ENCODE data around the gene SNRNP40. TPM values are rescaled to one million over a fixed set of nuclear protein-coding genes. Genes with fewer than 3 reads are reported as not detected.
A peak's percentile ranks its signal among the peaks of the same experiment; 100 is the strongest.

SNRNP40 gene
- total RNA-seq, 1 donor from 2014 or later, result 11.8 TPM

DNA sequence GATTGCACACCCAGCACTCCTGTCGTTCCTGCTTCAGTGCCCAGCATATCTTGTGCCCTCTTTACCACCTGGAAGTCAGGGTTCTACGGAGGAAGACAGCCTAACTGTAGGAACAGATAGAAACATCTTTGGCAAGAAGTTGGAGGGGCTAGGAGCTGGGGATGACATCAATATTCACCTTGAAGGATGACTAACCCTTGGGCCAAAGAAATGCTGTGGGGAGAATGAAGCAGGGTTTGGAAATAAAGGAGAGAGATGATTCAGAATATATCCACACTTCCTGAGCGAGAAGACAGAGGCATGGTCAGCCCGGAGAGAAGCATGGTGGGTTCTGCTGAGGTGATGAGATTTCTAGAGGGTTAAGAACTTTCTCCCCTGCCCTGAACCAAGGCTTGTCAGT lies 52.3 kb downstream of the SNRNP40 start:
- Histone ChIP-seq H3K4me1 (peaks cover 0 to 3% of the 10 kb centered on the region in 2 donors), H3K27me3 (no peaks in the 10 kb centered on the region), H3K4me3 (no peak overlapping the region), H3K9me3 (no peaks in the 10 kb centered on the region), H3K27ac (no peak overlapping the region), H3K36me3 (no peaks in the 10 kb centered on the region)
- DNase-seq (ENCODE audit: low spot score in 2 of 2), result no peak
- TF ChIP-seq, protein P1, sequence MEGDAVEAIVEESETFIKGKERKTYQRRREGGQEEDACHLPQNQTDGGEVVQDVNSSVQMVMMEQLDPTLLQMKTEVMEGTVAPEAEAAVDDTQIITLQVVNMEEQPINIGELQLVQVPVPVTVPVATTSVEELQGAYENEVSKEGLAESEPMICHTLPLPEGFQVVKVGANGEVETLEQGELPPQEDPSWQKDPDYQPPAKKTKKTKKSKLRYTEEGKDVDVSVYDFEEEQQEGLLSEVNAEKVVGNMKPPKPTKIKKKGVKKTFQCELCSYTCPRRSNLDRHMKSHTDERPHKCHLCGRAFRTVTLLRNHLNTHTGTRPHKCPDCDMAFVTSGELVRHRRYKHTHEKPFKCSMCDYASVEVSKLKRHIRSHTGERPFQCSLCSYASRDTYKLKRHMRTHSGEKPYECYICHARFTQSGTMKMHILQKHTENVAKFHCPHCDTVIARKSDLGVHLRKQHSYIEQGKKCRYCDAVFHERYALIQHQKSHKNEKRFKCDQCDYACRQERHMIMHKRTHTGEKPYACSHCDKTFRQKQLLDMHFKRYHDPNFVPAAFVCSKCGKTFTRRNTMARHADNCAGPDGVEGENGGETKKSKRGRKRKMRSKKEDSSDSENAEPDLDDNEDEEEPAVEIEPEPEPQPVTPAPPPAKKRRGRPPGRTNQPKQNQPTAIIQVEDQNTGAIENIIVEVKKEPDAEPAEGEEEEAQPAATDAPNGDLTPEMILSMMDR (IDR thresholded peaks at IDR 0.05), result no peak
- intact Hi-C loops (cut with DNase I), result no loop called here

DNA sequence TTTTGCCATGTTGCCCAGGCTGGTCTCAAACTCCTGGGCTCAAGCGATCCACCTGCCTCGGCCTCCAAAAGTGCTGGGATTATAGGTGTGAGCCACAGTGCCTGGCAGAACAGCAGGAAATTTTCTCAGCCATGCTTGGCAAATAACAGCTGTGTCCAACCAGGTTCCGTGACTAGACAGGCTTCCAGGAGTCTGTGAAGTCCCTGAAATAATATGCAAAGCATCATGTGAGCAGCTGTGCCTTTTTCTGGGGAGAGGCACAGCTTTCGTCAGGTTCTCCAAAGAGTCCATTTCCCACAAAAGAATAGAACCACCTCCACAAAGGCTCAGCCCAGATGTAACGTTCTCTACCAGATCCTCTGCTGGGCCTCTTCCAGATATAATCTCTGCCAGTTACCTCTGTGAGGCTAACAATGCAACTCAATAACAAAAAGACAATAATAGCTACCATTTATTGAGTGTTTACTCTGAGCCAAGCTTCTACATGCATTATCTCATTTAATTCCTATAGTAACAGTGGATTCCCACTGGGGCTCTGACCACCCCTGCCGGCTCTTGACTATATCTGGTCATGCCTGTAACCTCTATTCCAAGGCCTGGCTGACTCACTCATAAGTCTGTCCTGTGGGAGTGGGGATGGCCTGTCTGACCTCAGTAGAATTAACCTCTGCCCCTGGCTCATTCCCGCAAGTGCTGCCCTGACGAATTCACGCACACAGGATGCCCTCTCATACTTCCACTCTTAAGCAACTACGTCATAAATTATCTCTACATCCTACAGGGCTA lies 52.9 kb downstream of the SNRNP40 start:
- intact Hi-C loops (cut with DNase I), result no loop called here
- DNase-seq (ENCODE audit: low spot score in 2 of 2), result no peak
- H3K27ac ChIP-seq, result no peak overlapping the region

DNA sequence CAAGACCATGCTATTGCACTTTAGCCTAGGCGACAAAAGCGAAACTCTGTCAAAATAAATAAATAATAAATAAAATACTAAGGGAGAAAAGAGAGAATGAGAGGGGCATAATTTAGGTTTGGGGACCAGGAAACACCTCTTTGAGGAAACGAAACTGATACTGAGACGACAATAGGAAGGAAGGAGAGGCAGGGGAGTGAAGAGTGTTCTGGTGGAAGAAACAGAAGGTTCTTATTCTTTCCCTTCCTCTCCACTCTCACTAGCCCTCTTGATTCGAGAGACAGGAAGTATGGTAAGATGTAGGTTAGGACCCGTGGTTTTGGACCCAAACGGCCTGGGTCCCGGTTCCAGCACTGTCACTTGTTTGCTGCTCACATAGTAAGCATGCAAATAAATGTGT lies 55.3 kb downstream of the SNRNP40 start:
- intact Hi-C loops (cut with DNase I), result no loop called here
- no peaks in the 10 kb centered on the region for H3K27me3 ChIP-seq
- TF ChIP-seq, protein P1 (IDR thresholded peaks at IDR 0.05), result no peak
- H3K4me1 ChIP-seq, result peaks cover 3 to 6% of the 10 kb centered on the region in 2 donors
- DNase-seq (ENCODE audit: low spot score in 2 of 2), result no peak
- H3K36me3 ChIP-seq, result no peaks in the 10 kb centered on the region
- no peaks in the 10 kb centered on the region for H3K9me3 ChIP-seq
- no peak overlapping the region for H3K4me3 ChIP-seq
- H3K27ac ChIP-seq, result no peak overlapping the region

More for the DNA sequence above, 52.9 kb downstream of the SNRNP40 start:
- Histone ChIP-seq H3K9me3 (no peaks in the 10 kb centered on the region), H3K36me3 (no peaks in the 10 kb centered on the region), H3K4me3 (no peak overlapping the region), H3K4me1 (peaks cover 3 to 6% of the 10 kb centered on the region in 2 donors), H3K27me3 (no peaks in the 10 kb centered on the region)
- TF ChIP-seq, protein P1 (IDR thresholded peaks at IDR 0.05), result no peak

DNA sequence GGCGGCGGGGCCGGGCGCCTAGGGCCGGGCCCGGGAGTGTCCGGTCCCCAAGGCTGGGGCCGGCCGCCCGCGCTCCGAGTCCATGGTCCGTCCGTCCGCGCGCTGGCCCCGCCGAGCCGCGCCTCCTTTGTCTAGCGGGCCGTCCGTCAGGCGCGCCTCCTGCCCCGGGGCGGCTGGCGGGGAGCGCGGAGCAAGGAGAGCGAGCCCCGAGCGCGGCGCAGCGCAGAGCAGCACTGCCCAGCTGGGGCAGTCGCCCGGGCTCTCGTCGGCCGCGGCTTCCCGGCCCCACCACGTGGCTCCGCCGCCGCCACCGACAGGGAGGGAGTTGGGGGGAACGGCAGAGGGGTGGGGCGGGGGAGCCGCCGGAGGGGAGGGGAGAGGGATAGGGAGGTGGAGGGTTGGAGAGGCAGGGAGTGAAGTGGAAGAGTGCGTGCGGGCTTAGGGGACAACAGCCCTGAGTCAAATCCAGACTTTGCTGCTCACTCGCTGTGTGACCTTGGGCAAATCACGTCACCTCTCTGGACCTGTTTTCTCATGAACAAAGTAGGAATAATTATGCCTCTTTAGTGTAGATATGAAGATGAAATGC lies 56.8 kb downstream of the SNRNP40 start, which contains the start of gene NKAIN1:
Gene NKAIN1 (minus strand): TSS at position 235 of the 589 bp plus-strand sequence. CDS start 340 bp downstream, outside the sequence.
- H3K9me3 ChIP-seq, result no peaks in the 10 kb centered on the region
- no peaks in the 10 kb centered on the region for H3K36me3 ChIP-seq
- peak within 1 kb of the TSS; percentile 48 to 60 for H3K4me3 ChIP-seq
- intact Hi-C loops (cut with DNase I), result no loop called here
- TF ChIP-seq, protein P1 (IDR thresholded peaks at IDR 0.05), result no peak
- H3K27ac ChIP-seq, result no peak within 1 kb of the TSS
- H3K4me1 ChIP-seq, result peaks cover 3 to 6% of the 10 kb centered on the region in 2 donors
- H3K27me3 ChIP-seq, result no peaks in the 10 kb centered on the region
- DNase-seq (ENCODE audit: low spot score in 2 of 2), result no peak

DNA sequence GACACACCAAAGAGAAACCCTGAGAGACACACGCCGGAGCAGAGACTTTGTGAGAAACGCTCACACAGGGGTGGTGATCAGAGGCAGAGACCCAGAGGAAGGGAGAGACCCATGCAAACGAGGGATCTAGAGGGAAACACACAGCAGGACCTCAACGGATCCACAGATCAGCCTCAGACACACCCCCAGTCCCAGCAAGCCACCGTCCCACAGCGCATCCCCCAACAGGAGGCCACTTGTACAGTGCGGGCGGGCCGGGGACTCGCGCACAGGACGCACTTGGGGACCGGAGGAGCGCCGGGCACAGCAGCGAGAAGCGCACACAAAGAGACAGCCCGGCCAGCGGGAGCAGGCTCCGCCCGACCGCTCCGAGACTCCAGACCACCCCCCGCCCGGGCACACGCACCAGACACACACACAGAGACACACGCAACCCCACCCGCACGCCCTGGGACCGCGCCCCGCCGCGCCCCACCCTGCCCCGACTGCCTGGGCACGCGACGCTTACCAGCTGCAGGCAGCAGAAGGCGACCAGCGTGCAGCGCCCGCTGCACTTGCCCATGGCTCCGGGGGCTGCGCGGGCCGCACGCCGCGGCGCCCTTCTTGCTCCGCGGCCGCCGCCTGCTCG lies 57.5 kb downstream of the SNRNP40 start:
- H3K9me3 ChIP-seq, result no peaks in the 10 kb centered on the region
- H3K4me3 ChIP-seq, result peak overlapping the region; percentile 48 to 60
- no peak overlapping the region for H3K27ac ChIP-seq
- H3K36me3 ChIP-seq, result no peaks in the 10 kb centered on the region
- intact Hi-C loops (cut with DNase I), result no loop called here
- H3K27me3 ChIP-seq, result no peaks in the 10 kb centered on the region
- no peak for DNase-seq (ENCODE audit: low spot score in 2 of 2)
- peaks cover 3 to 6% of the 10 kb centered on the region in 2 donors for H3K4me1 ChIP-seq
- TF ChIP-seq, protein P1 (IDR thresholded peaks at IDR 0.05), result no peak

Measured in ascending aorta (tissue), 2 donors.